ENCODE measurements around the gene HERC4.

GRCh38 chr10:68090586-68090985 is 15.5 kb upstream of the HERC4 start:
- no peak for TF ChIP-seq CTCF (conservative IDR thresholded peaks at IDR 0.05; ENCODE audit: low read length)
- no peak for TF ChIP-seq EZH2phosphoT487 (IDR thresholded peaks at IDR 0.05; ENCODE audit: borderline replicate concordance)

Measured in Loucy (cell line).